Measurements from ENCODE around the gene C5.

C5 gene

GRCh38 chr9:120941046-120941770 is 108.9 kb downstream of the C5 start:
- no peak for DNase-seq (ENCODE audit: low spot score)

- no peak for DNase-seq (ENCODE audit: low spot score)
Measured at GRCh38 chr9:120940573-120940972, 109.5 kb downstream of the C5 start.

- no peak for DNase-seq (ENCODE audit: low spot score)
Measured at GRCh38 chr9:120938851-120939250, 111.2 kb downstream of the C5 start.

GRCh38 chr9:120937596-120937995 is 112.5 kb downstream of the C5 start:
- no peak for DNase-seq (ENCODE audit: low spot score)

GRCh38 chr9:120937127-120937526 is 112.9 kb downstream of the C5 start:
- DNase-seq (ENCODE audit: low spot score) = no peak

- no peak for DNase-seq (ENCODE audit: low spot score)
Measured at GRCh38 chr9:120936764-120937122, 113.3 kb downstream of the C5 start.

- peak; percentile 94 for DNase-seq (ENCODE audit: low spot score)
Measured at GRCh38 chr9:120936011-120936763, 113.9 kb downstream of the C5 start.

GRCh38 chr9:120935383-120935857 is 114.7 kb downstream of the C5 start:
- peak; percentile 92 for DNase-seq (ENCODE audit: low spot score)

GRCh38 chr9:120934281-120934680 is 115.8 kb downstream of the C5 start:
- DNase-seq (ENCODE audit: low spot score) = peak; percentile 35

- DNase-seq (ENCODE audit: low spot score) = no peak
Measured at GRCh38 chr9:120933310-120934055, 116.6 kb downstream of the C5 start.

GRCh38 chr9:120932086-120932823 is 117.8 kb downstream of the C5 start:
- no peak for DNase-seq (ENCODE audit: low spot score)

- peak; percentile 66 for DNase-seq (ENCODE audit: low spot score)
Measured at GRCh38 chr9:120931231-120932085, 118.6 kb downstream of the C5 start.

- no peak for DNase-seq (ENCODE audit: low spot score)
Measured at GRCh38 chr9:120929229-120929791, 120.8 kb downstream of the C5 start.

- DNase-seq (ENCODE audit: low spot score) = peak; percentile 48
Measured at GRCh38 chr9:120928483-120929228, 121.4 kb downstream of the C5 start.

- DNase-seq (ENCODE audit: low spot score) = no peak
Measured at GRCh38 chr9:120928015-120928482, 122.0 kb downstream of the C5 start.

- no peak for DNase-seq (ENCODE audit: low spot score)
Measured at GRCh38 chr9:120927269-120928014, 122.6 kb downstream of the C5 start.

GRCh38 chr9:120926397-120926928 is 123.6 kb downstream of the C5 start, which contains the start of gene TRAF1:
Gene TRAF1, minus strand, starts transcription at chr9:120926796. Its CDS starts 721 bp downstream, at chr9:120926075.
- DNase-seq (ENCODE audit: low spot score) = no peak

GRCh38 chr9:120925535-120926396 is 124.3 kb downstream of the C5 start:
- no peak for DNase-seq (ENCODE audit: low spot score)
